PC-3 (cell line): Measurements from ENCODE around the gene SMARCAL1.

Experiments used
- CTCF ChIP-seq: fragments of 300-600 bp; sonication (generic); conservative IDR thresholded peaks from 2 replicates; pipeline ENCODE4 v1.5.1; 2017; ENCODE audit warnings: antibody characterized with exemption, low read depth, mild to moderate bottlenecking, low read length
- EZH2 ChIP-seq: fragments of 300-600 bp; sonication (generic); IDR thresholded peaks from one replicate; pipeline ENCODE4 v1.6.1; 2017; ENCODE audit warnings: antibody characterized with exemption, mild to moderate bottlenecking, low read length; ENCODE audit not compliant: unreplicated experiment
- EZH2phosphoT487 ChIP-seq: fragments of 300-600 bp; sonication (generic); IDR thresholded peaks from 2 replicates; pipeline ENCODE4 v1.6.1; 2018; ENCODE audit warnings: mild to moderate bottlenecking, antibody characterized with exemption, low read length, borderline replicate concordance

- TF ChIP-seq CTCF (no peak), EZH2 (no peak), EZH2phosphoT487 (no peak)
These were observed 2.6 kb downstream of the SMARCAL1 start for GRCh38 chr2:216414772-216415319.
